Bone marrow (tissue), 2 donors: Measurements from ENCODE around the gene NLGN2.

Experiments used
- DNase-seq, 2 donors: peaks; one replicate each; lab custom pipeline; 2025; lab: John Stamatoyannopoulos, UW

The NLGN2 gene

DNA sequence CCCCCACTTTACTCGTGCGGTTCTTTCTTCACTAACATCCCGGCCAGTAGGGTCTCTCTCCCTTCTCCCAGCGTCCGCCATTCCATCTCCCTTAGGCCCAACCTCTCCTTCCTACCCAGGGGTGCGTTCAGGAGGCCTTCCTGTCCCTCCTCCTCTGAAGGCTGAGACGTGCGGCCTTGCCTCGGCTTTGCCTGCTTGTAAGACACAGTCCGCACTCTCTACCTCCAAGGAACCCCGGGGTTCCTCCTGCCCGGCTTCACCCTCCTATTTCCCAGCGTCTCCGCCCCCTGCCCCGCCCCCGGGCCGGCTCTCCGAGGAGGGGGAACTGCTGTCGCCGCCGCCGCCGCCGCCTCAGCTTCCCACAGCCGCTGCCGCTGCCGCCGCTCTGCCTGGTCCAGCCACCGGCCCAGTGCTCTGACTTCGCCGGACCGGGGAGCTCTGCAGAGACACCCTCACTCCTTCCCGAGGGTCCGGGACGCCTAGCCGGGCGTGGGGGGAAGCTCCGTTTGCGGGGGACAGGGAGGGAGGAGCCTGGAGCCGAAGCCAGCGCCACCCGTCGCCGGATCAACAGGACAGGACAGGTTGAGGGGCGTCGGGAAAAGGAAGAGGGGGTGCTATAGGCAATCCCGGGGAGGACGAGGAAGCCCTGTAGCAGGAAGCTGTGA is 30.4 kb downstream of the NLGN2 start:
- DNase-seq = peak in 1 of 2 donors; percentile 48

DNA sequence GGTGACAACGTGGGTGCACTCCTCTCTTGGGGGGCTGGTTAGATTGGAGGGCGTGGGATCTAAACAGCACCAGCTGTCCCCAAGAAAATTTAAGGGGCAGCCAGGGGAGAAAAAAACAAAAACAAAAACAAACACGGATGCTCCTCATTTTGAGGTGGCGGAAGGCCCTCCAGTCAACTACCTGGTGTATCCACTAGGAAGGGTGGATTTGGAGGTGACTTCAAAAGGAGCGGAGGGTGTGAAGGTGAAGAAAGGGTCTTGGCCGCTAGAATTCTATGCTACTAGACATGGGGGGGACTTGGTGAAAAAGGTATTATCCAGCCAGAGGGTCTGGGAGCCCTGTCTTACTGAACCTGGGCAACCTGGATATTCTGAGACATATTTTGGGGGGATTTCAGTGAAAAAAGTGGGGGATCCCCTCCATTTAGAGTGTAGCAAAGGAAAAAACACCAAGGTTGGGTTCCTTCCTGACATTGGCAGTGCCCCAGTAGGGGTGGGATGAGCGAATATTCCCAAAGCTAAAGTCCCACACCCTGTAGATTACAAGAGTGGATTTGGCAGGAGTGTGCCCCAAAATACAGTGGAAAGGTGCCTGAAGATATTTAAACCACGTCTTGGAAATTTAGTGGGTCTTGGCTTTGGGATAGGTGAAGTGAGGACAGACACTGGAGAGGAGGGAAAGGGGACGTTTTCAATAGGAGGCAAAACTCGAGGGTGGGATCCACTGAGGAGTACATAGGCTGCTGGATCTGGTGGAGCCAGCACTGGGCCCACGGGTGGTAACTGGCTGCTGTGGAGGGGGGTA is 31.2 kb downstream of the NLGN2 start:
- no peak for DNase-seq

- DNase-seq = no peak
Measured at GRCh38 chr17:7439462-7440112, 31.9 kb downstream of the NLGN2 start, which contains the start of gene FGF11. TSS of gene FGF11 (plus strand) at chr17:7439512. CDS start at chr17:7439621, 109 bp downstream.

- DNase-seq = no peak
Measured at GRCh38 chr17:7440113-7440833, 32.6 kb downstream of the NLGN2 start.

GRCh38 chr17:7440834-7441195 is 33.2 kb downstream of the NLGN2 start:
- DNase-seq = peak in 1 of 2 donors; percentile 47

DNA sequence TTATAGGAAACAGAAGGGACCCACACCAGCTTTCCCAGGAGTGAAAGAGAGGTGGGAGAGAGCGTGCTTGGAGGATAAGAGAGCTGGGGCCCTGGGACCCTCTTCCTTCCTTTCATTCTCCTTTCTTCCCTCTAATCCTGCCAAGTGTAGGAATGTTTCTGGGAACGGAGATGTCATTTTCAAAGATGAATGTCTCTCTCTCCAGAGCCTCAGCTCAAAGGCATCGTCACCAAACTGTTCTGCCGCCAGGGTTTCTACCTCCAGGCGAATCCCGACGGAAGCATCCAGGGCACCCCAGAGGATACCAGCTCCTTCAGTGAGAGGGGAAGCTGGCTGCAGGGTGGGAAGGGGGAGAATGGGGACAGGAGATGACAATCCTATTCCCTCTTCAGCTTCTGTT is 33.6 kb downstream of the NLGN2 start:
- no peak for DNase-seq

- DNase-seq = no peak
Measured at GRCh38 chr17:7442142-7442541, 34.5 kb downstream of the NLGN2 start.

- DNase-seq = no peak
Measured at GRCh38 chr17:7443499-7444485, 36.1 kb downstream of the NLGN2 start.

GRCh38 chr17:7444682-7445618 is 37.3 kb downstream of the NLGN2 start, which contains the start of gene CHRNB1:
TSS of gene CHRNB1 (plus strand) at chr17:7445061. CDS start at chr17:7445128, 67 bp downstream.
- DNase-seq = peak in 1 of 2 donors; percentile 23

DNA sequence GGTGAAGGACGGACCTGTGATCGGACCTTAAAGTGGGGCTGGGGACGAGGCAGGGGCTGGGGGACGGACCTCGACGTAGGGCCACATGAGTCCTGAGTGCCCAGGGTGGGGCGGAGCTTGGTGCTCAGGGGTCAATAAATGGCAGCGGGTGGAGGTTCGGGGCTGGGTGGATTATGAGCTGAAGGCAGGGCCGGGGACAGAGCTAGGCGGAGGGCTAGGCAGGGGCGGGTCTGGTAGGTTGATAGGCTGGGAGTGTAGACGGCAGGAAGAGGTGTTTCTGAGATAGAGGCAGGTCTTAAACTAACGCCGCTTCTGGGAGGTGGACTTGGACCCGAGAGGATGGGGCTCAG is 37.9 kb downstream of the NLGN2 start:
- no peak for DNase-seq

GRCh38 chr17:7448461-7448860 is 40.8 kb downstream of the NLGN2 start:
- no peak for DNase-seq

GRCh38 chr17:7459961-7460545 is 52.4 kb downstream of the NLGN2 start:
- no peak for DNase-seq

DNA sequence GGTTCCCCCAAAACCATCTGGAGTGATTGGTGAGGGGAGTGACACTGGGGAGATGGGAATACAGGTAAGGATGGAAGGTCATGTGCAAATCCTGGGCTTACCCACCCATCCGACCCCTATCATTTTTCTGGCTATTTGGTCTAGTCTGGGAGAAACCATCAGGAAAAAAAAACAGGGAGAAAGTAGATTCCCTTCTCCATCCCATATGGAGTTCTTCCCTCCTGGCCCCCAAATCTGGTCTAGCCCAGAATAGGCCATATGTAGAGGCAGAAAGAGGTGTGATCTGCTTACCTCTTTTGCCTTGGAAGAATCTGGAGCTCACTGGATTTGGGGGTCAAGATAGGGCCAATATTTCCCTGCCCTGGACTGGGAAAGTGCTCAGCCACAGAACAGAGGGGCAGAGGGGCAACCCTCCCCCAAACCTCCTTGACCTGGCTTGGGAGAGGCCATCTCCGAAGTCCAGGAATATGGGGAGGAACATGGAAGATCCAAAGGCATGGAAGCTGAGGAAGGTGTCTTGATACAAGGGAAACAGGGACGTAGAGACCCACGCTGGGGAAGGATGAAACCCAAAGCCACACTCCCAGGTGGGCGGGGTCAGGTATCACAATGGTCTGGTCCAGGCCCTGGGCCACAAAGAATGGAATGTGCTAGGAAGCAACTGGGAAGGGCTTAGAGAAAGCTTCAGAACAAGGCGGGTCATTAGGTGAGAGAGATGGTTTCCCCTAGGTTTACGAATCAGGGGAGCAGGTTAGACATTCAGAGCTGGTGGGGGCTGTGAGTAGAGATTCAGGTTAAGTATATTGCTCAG is 53.4 kb downstream of the NLGN2 start:
- DNase-seq = no peak

DNA sequence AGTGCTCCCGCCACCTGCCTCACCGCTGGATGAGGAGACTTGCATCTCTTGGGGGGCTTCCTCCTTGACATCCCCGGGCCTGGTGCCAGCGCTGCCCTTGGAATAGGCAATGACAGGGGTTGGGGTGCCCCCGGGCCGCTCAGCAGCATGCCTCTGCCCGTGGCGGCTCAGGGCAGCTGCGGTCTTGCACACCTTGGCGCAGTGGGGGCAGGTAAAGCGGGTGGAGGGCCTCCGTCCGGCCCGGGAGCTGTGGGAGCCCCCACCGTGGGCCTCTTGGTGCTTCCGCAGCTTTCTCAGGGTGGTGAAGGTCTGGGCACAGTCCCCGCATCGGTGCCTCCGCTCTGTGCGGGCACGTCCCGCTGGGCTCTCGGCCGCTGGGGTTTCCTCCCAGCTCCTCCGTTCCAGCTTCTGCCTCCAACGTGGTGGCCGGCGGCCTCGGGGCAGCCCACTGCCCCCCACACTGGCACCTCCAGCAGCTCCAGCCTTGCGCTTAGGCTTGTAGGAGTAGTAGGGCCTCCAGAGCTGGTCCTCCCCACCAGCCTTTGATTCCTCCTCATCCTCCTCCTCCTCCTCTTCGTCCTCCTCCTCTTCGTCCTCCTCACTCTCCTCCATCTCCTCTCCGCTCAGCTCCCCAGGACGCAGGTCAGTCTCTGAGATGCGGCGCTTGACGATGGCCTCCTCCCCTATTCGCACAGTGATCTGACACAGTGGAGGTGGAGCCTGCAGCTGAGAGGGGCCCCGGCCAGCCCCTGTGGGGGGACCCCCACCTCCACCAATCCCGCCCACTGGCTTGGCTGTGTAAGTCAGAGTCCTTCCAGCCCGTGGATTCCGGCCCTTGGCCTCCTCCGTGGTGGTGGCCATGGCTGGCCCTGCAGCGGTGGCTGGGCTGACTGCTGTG is 55.1 kb downstream of the NLGN2 start:
- no peak for DNase-seq

- DNase-seq = no peak
Measured at GRCh38 chr17:7463372-7463846, 55.8 kb downstream of the NLGN2 start.

GRCh38 chr17:7464081-7464480 is 56.4 kb downstream of the NLGN2 start:
- no peak for DNase-seq

DNA sequence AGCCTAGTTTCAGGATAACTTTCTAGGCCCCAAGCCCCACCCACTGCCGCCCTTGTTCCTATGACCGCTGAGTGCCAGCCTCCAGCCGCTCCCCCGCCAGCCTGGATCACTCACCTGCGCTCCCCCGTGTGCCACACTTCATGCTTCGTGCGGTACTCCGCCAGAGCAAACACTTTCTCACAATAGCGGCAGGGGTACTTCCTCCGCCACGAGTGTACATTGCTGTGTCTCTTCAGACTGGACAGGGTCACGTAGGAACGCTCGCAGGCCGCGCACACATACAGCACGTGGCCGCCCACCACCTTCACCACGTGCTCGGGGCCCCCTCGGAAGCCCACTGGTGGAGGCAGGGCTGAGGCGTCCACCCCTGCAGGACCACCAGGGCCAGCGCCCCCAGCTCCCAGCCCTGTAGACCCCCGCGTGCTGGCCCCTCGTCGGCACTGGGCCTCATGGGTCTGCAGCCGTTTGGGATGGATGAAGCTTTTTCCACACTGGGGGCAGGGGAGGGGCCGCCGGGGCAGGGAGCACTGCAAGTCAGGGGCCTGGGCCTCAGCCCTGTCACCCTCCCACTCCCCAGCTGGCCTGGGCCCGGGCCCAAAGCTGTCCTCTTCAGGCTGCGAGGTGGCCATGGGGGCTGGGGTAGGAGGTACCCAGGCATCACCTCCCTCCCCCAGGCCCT is 58.1 kb downstream of the NLGN2 start:
- no peak for DNase-seq
